MV-4-11 (cell line): ENCODE results near the gene PDZRN3.
A peak's percentile ranks its signal among the peaks of the same experiment; 100 is the strongest.
"Not testable (repeated sequence)": the region's sequence is repeated elsewhere in the genome, so short reads cannot be mapped to it uniquely, and the experiment has no call there.

Source experiments
- DNase-seq: peaks from one replicate; lab custom pipeline; 2025; lab: John Stamatoyannopoulos, UW

PDZRN3 gene

DNA sequence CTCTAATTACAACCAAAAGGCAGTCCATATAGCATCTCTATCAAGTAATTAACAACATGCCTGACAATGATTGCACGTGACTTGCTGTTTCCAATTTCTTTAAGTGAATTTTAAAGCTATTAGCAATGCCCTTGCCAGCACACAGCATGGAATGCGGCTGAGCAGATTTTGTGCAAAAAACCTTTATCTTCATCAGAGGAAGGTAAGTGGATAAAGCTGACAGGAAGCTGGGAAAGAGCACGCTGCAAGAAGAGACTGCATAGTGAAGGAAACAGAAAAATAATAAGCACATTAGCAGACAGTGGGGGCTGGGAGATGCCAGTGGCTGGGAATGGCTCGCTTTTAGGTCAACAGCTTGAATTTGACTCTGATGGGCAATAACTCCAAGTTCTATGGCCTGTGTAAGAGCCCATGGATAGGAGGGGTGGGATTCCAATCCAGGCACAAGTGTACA, 138.8 kb downstream of the PDZRN3 start:
- no peak for DNase-seq

DNA sequence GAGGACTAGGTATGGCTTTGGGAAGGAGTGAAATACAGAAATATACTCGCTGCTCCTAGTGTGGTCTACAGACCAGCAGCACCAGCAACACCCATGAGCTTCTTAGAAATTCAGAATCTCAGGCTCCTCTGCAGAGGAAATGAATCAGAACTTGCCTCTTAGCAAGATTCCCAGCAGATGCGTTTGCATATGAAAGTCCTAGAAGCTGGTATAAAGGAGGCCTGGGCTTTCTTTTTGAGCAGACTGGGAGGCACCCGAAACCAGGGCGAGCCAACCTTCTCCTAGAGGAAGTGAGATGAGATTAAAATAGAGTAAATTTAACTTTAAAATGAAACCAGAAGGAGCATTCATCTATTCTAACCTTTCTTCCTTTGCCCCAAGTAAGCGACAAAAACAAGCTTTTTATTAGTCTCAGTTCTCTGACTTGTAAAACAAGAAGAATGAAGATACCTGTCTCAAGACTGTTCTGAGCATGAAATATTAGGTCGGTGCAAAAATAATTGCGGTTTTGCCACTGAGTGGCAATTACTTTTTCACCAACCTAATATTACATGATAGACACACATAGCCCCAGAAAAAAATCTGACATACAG, 140.0 kb downstream of the PDZRN3 start:
- peak; percentile 3 for DNase-seq

DNA sequence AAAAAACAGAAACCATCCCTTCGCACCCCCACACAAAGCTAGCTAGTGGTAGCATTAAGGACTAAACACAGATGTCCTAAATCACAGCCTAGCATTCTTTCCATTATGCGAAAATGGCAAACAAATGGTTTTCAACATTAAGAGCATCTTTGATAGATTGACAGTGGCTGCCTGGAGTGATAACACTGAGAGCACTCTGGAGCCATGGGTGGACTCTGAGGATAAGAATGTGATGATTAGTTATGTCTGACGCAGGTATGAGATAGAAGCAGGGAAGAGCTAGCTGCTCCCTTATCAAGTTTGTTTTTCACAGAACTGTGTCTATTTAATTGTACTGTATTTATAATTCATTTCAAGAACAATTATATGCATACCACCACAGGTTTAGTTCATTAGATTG, 142.9 kb downstream of the PDZRN3 start:
- DNase-seq, result no peak

DNA sequence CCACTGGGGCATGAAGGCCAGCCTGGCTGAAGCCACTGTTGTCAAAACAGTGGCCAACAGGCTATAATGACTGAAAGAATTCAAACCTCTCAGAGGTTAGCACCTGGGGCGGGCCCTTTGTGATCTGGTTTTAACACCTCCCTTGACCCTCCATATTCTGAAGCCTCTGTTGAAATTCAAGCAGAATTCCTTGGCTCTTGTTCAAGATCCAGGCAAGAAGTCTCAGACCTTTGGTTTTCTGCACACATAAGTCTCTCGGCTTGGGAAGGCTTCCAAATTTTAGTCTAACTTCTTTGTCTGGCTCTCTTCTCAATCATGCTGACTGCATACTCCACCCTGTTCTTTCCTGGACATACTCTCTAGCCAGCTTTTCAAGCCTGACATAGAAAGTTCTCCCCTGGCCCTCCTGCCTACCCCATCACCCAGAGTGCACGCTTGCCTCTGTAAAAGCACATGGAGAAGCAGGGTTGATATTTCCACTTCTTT, 144.5 kb downstream of the PDZRN3 start:
- no peak for DNase-seq

DNA sequence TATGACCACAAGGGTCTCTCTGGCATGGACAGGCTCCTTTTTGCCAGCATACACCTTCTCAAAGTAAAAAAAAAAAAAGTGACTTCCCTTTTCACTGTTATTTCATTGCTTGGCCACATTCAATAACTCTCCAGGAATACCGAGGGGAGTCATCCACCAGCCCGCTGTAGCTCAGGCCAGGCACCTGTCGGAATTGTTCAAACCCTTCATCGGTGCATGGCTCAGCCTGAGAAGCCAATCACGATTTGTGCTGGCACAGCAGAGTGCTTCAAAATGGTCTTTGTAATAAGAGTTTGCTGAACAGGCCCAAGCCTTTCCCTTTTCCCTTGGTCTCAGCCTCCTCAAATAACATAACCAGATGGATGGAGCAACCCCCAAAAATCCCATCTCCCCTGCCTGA, 145.4 kb downstream of the PDZRN3 start:
- DNase-seq, result no peak

DNA sequence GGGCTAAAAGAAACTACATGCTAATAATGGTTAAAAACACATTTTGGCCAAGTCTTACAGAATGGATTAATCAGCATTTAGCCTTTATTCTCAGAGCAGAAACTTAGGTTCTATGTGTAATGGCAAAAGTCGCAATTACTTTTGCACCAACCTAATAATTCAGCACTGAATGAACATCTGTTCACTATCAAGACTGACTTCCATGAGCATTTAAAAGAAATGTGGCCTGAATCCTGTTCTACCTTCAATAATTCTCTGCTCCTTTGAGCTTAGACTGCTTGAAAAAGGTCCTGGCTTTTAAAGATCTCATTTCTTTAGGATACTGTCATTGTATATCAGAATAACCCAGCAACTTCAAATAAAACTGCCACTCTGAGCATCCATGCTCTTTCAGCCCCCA, 145.9 kb downstream of the PDZRN3 start:
- DNase-seq, result no peak

DNA sequence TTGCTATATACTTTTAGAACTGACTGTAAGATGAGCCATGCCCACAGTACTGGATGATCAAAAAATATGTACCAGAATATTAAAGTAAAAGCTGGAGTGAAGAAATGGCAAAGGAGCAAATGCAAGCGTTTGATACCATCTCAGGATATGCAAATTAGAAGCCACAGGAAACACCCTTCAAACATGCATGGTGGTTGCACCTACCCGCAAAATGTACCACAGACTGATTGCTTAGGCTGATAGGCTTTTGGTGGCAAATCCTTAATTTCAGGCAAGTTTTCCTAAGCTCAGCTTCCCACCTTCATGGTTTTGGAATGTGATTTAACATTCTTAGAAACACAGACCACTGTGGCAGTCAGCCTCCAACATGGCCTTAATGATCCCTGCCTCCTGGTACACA, 149.0 kb downstream of the PDZRN3 start:
- DNase-seq, result no peak

DNA sequence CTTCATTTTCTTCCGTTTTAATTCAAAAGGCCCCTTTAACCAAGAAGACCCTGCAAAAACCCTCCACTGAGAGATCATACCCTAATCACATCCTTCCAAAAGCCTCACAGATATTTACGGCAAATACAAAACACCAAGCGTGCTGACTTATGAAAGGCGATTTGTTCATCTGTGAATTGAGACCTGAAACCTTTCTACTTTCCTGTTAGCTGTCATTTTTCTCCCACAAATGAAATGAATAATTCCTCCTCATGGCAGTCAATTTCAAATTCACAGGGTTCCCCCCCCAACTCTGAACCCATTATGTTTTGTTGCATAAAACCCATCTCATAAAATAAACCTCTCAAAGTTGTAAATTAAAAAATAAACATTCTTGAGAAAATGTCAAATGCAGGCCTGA, 149.6 kb downstream of the PDZRN3 start:
- DNase-seq, result no peak

DNA sequence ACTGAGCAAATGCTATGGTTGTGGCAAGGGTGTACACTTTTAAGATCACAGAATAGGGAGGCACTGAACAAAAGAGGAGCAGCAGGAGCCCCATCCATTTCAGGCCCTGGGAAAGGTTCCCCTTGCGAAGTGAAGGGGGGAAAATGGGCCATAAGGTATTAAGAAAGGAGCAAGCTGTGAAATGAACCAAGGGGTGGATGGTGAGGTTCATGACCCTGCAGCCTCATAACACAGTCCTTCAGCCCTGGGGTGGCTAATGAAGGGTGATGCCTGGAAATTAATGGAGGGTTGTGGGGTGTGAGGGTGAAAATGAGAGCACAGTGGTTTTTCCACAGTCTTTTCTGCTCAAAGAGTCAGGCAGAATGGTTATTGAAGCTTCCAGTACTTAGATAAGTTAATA, 150.1 kb downstream of the PDZRN3 start:
- no peak for DNase-seq

DNA sequence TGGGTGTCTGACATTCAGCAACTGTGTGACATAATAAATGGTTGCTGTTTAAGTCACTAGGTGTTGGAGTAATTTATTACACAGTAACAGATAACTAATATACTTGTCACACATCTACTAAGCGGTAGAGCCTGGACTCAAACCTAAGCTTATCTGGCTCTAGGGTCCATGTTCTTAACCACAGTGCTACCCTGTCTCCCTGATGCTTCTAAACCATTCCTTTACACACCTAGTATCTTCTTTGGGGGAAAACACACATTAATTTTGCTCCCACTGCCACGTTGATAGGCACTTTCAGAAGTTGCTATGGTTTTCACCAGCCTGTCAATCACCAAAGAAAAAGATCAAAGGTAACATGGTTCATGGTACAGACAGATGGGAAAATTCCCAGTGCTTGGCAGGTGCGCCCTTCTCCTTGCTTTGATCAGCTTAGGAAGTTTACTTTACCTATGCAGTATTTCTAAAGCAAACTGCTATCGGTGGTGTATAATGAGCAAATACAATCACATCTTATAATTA, 150.8 kb downstream of the PDZRN3 start:
- no peak for DNase-seq

DNA sequence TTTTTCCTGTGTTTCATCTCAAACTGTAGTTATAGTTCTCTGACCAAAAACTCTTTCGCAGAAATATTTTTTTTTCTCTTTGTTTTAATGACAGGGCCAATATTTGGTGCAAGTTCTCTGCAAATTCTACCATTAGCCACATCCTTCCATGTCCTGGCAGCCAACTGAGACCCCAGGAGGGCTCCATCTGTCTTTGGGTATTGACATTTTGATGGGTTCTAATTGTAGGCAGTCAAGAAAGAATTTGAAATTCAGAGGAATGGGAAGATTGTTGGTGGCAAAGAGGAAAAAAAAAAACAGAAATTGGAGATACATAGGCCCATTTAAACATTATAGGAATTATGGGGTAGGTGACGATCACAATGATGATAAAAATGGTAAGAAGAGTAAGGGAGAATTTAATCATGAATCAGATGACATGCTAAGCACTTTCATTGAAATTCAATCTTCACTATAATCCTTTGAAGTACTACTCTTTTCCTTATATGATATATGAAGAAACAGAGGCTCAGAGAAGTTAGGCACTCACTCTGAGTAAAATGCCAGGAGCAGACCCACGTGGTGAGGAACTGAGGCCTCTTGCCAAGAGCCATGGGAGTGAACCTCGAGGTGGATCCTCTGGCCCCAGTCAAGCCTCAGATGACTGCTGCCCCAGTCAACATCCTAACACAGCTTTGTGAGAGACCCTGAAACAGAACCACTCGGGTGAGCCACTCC, 151.4 kb downstream of the PDZRN3 start:
- no peak for DNase-seq

DNA sequence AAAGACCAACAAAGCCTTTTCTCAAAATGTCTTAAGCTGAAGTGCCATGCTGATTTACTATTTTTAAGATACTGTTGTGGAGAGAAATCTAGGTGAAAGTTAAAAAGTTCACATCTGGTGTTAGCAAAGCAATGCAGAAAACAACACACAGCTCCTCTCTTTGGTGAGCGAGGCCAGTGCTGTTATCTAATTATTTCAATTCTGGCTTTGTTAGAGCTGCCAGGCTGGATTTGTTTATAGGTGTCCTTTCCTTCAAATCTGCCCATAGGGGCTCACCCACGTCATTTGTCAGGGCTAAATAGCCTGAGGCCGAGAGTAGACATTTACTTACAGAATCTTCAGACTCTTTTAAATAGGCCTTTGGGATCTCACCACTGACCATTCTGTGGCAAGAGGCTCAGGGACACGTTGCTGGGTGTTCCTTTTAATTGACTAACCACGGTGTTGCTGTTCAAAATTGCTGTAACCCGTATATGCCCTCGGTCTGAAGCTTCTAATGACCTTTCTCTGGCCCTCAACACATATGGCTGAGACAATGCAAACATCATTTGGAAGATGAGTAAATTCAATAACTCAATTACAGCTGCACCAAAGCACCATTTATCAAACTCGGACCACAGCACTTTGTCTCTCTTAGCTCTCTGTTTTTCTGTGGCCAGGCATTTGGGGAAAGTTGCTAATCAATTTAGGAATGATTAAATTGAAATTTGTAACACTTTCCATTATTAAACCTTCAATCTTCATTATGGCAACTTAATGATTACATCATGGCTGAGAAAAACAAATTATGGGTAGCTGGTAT, 152.6 kb downstream of the PDZRN3 start:
- DNase-seq, result no peak

DNA sequence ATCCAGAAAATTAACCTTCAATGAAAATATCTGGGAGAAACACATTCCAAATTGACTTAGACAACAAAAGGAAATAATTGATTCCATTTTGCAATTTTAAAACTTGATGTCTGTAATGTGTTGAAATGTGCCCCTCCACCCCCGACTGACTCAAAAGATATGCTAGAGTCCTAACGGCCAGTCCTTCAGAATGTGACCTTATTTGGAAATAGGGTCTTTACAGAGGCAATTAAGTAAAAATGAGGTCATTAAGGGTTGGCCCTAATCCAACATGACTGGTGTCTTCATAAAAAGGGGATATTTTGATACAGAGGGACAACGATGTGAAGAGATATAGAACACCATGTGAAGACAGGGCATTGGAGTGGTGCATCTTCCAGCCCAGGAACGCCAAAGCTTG, 153.9 kb downstream of the PDZRN3 start:
- DNase-seq, result no peak

DNA sequence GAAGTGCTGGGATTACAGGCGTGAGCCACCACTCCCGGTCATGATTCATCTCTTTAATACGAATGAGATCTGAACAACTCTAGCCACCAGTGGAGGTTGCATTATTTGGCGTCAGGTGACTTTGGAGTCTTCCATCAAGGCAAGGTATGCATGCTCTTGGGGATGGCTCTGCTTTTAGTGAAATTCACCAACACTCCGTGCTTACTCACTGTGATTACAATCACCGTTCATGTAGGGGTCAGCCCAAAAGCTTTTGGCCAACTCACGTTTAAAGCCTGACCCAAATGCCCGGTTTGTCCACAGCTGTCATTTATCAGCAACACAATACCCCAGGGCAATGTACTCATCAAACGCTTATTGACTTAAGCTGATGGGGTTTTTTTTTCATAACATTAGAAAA, 155.4 kb downstream of the PDZRN3 start:
- no peak for DNase-seq

DNA sequence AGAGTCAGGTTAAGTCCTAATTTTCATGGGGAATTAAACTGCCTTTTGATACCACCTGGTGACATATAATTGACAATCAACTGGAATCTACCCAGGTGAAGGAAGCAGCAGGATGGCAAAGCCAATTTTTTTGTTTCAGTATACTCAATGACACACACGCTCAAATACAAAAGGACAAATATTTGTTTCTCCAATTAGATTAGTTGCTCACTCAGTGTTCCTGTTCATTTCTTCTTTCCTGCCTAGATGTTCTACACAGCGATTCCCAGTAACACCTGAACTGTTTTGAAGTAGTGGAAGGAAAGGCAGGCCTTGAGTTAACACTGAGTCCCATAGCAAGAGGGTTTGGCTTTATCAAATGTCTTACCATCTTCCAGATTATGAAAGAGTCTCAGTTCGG, 157.5 kb downstream of the PDZRN3 start:
- no peak for DNase-seq

DNA sequence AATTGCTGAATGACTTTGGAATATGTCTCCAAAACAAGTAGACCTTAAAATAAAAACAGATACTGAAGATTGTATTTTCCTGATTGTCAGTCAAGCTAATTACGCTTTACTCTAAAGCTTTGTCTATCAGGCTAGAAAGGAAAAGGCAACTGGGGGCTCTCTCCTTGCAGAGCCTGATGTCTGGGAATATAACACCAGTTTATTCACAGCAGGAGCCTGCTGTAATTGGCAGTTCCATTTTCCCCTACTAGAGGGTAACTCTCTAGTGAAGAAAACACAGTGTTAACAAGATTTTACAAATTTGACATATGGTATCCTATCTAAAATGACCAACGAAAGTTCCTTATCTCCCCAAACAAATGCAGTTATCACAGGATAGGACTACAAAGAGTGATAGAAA, 158.8 kb downstream of the PDZRN3 start:
- no peak for DNase-seq

DNA sequence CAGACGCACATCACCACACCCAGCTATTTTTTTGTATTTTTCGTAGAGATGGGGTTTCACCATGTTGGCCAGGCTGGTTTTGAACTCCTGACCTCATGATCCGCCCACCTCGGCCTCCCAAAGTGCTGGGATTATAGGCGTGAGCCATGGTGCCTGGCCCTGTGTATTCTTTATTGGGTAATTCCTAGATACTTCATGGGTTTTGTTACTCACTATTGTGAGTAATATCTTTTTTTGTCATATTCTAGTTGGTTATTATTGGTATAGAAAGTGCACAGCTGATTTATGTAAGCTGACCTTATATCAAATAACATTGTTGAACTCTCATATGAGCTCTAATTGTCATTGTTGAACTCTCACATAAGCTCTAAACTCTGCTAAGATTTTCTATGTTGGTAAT, 160.6 kb downstream of the PDZRN3 start:
- DNase-seq, result not testable (repeated sequence)

DNA sequence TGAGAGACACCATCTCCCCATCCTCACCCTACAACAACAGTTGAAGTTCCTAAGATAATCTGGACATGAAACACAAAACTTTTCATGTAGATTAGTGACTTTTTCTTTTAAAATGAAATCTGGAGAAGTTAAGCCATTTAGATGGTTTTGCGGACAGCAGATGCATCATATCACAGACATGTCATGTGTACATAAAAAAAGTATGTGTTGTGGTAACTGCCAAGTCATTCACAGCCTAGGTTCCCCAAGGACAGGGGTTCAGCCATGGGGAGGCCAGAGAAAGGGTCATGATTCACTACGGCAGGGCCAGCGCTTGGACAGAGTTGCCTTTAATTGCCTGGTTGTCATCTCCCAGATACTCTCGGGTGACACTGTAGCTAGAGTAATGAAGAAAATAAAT, 163.2 kb downstream of the PDZRN3 start:
- no peak for DNase-seq

DNA sequence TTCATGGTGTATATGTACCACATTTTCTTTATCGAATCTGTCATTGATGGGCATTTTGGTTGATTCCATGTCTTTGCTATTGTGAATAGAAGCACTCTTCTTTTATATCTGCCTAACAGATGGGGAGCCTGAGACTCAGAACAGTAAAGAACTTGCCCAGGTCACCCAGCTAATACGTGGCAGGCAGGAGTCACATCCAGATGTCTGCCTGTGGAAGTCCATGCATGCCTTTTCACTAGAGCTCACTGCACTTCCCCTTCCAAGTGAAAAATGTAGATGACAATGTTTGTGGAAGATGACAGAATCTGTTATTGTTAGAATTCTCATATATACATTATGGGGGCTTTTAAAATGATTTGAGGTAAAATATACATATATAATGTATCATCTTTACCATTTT, 165.0 kb downstream of the PDZRN3 start:
- DNase-seq, result no peak

DNA sequence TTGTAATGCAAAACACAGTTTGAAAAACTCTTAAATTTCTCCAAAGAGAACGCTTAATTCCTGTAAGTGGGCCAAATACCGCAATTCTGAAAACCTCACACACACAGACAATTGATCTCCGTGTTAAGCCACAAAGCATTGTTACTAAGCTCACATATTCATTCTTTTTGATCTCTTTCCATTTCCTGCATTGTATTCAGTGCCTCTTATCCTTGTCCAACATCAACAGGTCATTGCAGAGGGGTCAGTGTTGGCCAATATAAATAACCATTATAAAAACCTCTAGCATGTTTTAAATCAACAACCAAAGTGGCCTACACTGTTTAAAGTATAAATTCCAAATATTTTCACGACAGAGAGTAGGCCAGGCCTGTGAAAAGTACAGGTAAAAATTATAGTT, 171.1 kb downstream of the PDZRN3 start:
- DNase-seq, result no peak

DNA sequence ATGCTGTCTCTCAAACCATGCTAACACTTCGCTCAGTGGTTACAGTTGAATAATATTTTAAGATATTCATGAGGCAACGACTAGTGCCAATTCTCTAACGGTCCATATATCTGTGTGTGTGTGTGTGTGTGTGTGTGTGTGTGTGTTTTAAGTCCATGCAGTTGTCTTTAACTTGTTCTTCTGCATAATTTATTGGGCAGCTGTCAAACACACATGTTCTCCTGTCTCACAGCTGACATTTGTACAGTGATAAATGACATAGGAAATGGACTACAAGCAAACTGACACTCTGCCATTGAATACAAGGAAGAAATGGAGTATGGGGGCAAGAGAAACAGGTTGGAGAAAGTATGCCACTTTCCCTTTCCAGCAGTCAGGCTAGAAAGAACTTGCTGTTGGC, 172.0 kb downstream of the PDZRN3 start:
- no peak for DNase-seq

DNA sequence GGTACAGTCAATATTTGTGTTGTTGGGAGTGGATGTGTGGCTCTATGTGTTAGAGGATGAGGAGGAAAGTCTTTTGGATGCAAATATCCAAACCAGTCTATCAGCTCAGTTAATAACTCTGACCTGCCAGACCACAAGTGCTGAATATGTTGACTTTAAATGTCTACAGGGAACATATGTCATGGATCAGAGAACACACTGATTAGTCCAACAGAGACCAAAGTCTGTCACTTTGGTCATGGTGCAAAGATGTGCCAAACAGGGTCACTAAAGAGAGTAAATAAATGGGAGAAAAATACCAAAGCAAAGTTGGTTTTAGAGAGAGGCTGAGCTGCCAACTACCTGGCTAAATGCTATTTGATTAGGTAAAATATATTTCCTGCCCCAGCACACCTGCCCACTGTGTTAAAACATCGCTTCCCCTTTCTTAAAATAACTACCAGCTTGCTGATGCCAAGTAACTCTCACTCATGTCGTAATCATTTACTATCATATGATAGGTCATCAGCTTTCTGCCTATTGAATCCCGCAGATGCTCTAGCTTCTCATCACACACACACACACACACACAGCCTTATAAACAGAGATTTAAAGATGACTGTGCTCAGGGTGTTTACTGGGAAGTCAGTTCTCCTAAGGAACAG, 173.3 kb downstream of the PDZRN3 start:
- peak; percentile 60 for DNase-seq
